Measurements from ENCODE around the gene CNOT11. TPM values are rescaled to one million over a fixed set of nuclear protein-coding genes. Genes with fewer than 3 reads are reported as not detected.
"Not testable (repeated sequence)": the region's sequence is repeated elsewhere in the genome, so short reads cannot be mapped to it uniquely, and the experiment has no call there.

The CNOT11 gene
- 45.2 and 46.1 TPM in 2 replicates for total RNA-seq (2012; rRNA removed)

DNA sequence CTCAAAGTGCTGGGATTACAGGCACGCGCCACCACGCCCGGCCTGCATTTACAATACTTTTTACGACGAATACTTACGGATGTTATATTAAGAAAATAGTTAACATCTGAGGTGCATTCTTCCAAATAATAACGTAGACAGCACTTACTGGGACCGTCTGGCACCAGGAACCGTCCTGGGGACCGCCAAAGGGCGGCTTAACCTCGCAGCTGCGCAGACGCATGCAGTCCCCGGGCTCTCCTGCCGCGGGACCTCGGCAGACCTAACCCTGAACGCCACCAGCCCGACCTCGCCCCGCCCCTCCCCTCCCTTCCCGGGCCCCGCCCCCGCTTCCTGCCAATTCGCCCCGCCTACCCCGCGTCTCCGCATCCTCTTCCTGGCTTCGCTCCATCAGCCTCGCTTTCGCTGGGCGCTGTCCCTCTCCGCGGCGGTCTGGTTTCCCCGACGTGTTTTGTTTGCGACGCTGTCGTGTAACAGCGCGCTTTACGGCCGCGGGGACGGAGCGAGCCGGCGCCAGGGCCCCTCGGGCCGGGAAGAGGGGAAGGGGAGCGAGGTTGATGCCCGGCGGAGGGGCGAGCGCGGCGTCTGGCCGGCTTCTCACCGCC lies at the start of gene CNOT11:
TSS of gene CNOT11 (plus strand) at position 479 of the 605 bp plus-strand sequence. CDS start at position 558, 79 bp downstream.
- peak within 1 kb of the TSS; percentile 97 for H3K4me3 ChIP-seq (ENCODE audit: low read length)
- peak within 1 kb of the TSS; percentile 97 for H3K4me2 ChIP-seq (ENCODE audit: low read length)
- H3K27me3 ChIP-seq (ENCODE audit: control insufficient read depth, insufficient read depth, low read length), result no peaks in the 10 kb centered on the region
- H3K4me1 ChIP-seq (ENCODE audit: control insufficient read depth, insufficient read depth, low read length), result peaks cover 30% of the 10 kb centered on the region
- H3K36me3 ChIP-seq (ENCODE audit: insufficient read depth, low read length), result peaks cover under 1% of the 10 kb centered on the region
- no peaks in the 10 kb centered on the region for H3K9me3 ChIP-seq (replicated peaks; ENCODE audit: low read length)
- H3K9ac ChIP-seq (ENCODE audit: low read depth, low read length), result peak within 1 kb of the TSS; percentile 99

GRCh38 chr2:101204400-101205115 lies 48.1 kb upstream of the CNOT11 start:
- Histone ChIP-seq H3K27me3 (ENCODE audit: control insufficient read depth, insufficient read depth, low read length) (no peaks in the 10 kb centered on the region), H3K4me3 (ENCODE audit: low read length) (no peak overlapping the region), H3K4me1 (ENCODE audit: control insufficient read depth, insufficient read depth, low read length) (peaks cover 10% of the 10 kb centered on the region), H3K36me3 (ENCODE audit: insufficient read depth, low read length) (no peaks in the 10 kb centered on the region), H3K9ac (ENCODE audit: low read depth, low read length) (no peak overlapping the region), H3K9me3 (replicated peaks; ENCODE audit: low read length) (no peaks in the 10 kb centered on the region), H3K4me2 (ENCODE audit: low read length) (no peak overlapping the region)

DNA sequence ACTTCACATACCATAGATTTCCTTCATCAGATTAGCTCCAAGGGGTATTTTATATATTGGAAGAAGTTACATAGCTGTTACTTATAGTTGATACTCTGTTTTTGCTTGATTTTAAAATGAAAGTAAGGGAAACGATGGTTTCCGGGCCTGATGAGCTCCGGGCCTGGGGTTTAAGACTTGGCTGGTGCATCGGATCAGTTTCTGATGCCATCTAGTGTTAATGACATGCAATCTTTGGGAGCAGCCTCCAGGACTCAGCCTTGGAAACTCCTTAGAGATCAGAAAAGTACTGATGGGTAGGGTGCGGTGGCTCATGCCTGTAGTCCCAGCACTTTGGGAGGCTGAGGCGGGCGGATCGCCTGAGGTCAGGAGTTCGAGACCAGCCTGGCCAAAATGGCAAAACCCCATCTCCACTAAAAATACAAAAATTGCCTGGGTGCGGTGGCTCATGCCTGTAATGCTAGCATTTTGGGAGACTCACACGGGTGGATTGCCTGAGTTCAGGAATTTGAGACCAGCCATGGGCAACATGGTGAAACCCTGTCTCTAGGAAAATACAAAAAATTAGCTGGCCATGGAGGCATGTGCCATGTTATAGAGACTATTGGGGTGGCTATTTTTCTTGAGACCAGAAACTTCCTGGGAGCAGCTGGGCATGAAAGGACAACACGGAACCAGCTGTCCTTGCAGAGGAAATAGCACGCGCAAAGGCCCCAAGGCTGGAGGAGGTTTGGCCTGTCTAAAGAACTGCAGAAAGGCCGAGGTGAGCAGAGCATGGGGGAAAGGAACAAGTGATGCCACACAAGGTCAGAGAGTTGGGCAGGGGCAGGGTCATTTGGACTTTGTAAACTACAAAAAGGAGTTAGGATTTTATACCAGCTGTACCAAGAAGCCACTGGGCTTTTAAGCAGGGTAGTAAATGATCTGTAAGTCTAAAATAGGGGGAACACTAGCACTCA lies 46.9 kb upstream of the CNOT11 start:
- peaks cover 2% of the 10 kb centered on the region for H3K4me1 ChIP-seq (ENCODE audit: control insufficient read depth, insufficient read depth, low read length)
- peak overlapping the region; percentile 74 for H3K9ac ChIP-seq (ENCODE audit: low read depth, low read length)
- H3K27me3 ChIP-seq (ENCODE audit: control insufficient read depth, insufficient read depth, low read length), result no peaks in the 10 kb centered on the region
- H3K36me3 ChIP-seq (ENCODE audit: insufficient read depth, low read length), result no peaks in the 10 kb centered on the region
- peak overlapping the region; percentile 25 for H3K4me3 ChIP-seq (ENCODE audit: low read length)
- H3K9me3 ChIP-seq (replicated peaks; ENCODE audit: low read length), result peaks cover 4% of the 10 kb centered on the region
- H3K4me2 ChIP-seq (ENCODE audit: low read length), result peak overlapping the region; percentile 76

GRCh38 chr2:101208830-101209229 lies 43.9 kb upstream of the CNOT11 start:
- H3K4me1 ChIP-seq (ENCODE audit: control insufficient read depth, insufficient read depth, low read length), result no peaks in the 10 kb centered on the region
- no peak overlapping the region for H3K4me2 ChIP-seq (ENCODE audit: low read length)
- no peak overlapping the region for H3K4me3 ChIP-seq (ENCODE audit: low read length)
- no peaks in the 10 kb centered on the region for H3K27me3 ChIP-seq (ENCODE audit: control insufficient read depth, insufficient read depth, low read length)
- H3K36me3 ChIP-seq (ENCODE audit: insufficient read depth, low read length), result no peaks in the 10 kb centered on the region
- H3K9me3 ChIP-seq (replicated peaks; ENCODE audit: low read length), result peaks cover 4% of the 10 kb centered on the region
- no peak overlapping the region for H3K9ac ChIP-seq (ENCODE audit: low read depth, low read length)

GRCh38 chr2:101219246-101219645 lies 33.4 kb upstream of the CNOT11 start:
- H3K4me3 ChIP-seq (ENCODE audit: low read length), result no peak overlapping the region

GRCh38 chr2:101220091-101220490 lies 32.6 kb upstream of the CNOT11 start:
- not testable (repeated sequence) for H3K9me3 ChIP-seq (replicated peaks; ENCODE audit: low read length); H3K4me3 ChIP-seq (ENCODE audit: low read length); H3K27me3 ChIP-seq (ENCODE audit: control insufficient read depth, insufficient read depth, low read length); H3K9ac ChIP-seq (ENCODE audit: low read depth, low read length); H3K4me2 ChIP-seq (ENCODE audit: low read length); H3K36me3 ChIP-seq (ENCODE audit: insufficient read depth, low read length); H3K4me1 ChIP-seq (ENCODE audit: control insufficient read depth, insufficient read depth, low read length)

More at GRCh38 chr2:101219246-101219645, 33.4 kb upstream of the CNOT11 start:
- no peaks in the 10 kb centered on the region for H3K9me3 ChIP-seq (replicated peaks; ENCODE audit: low read length)
- no peak overlapping the region for H3K4me2 ChIP-seq (ENCODE audit: low read length)
- H3K36me3 ChIP-seq (ENCODE audit: insufficient read depth, low read length), result no peaks in the 10 kb centered on the region
- no peak overlapping the region for H3K9ac ChIP-seq (ENCODE audit: low read depth, low read length)
- H3K4me1 ChIP-seq (ENCODE audit: control insufficient read depth, insufficient read depth, low read length), result no peaks in the 10 kb centered on the region
- peaks cover 6% of the 10 kb centered on the region for H3K27me3 ChIP-seq (ENCODE audit: control insufficient read depth, insufficient read depth, low read length)

- Histone ChIP-seq H3K4me3 (ENCODE audit: low read length) (no peak overlapping the region), H3K4me1 (ENCODE audit: control insufficient read depth, insufficient read depth, low read length) (no peaks in the 10 kb centered on the region), H3K36me3 (ENCODE audit: insufficient read depth, low read length) (no peaks in the 10 kb centered on the region), H3K9me3 (replicated peaks; ENCODE audit: low read length) (no peaks in the 10 kb centered on the region), H3K27me3 (ENCODE audit: control insufficient read depth, insufficient read depth, low read length) (no peaks in the 10 kb centered on the region), H3K9ac (ENCODE audit: low read depth, low read length) (no peak overlapping the region), H3K4me2 (ENCODE audit: low read length) (no peak overlapping the region)
Observed at GRCh38 chr2:101223814-101224231, 28.9 kb upstream of the CNOT11 start.

- Histone ChIP-seq H3K4me3 (ENCODE audit: low read length) (no peak overlapping the region), H3K4me1 (ENCODE audit: control insufficient read depth, insufficient read depth, low read length) (no peaks in the 10 kb centered on the region), H3K9ac (ENCODE audit: low read depth, low read length) (no peak overlapping the region), H3K36me3 (ENCODE audit: insufficient read depth, low read length) (no peaks in the 10 kb centered on the region), H3K27me3 (ENCODE audit: control insufficient read depth, insufficient read depth, low read length) (no peaks in the 10 kb centered on the region), H3K9me3 (replicated peaks; ENCODE audit: low read length) (no peaks in the 10 kb centered on the region), H3K4me2 (ENCODE audit: low read length) (no peak overlapping the region)
Observed at GRCh38 chr2:101230541-101231001, 22.1 kb upstream of the CNOT11 start.

- Histone ChIP-seq H3K4me3 (ENCODE audit: low read length) (no peak overlapping the region), H3K27me3 (ENCODE audit: control insufficient read depth, insufficient read depth, low read length) (no peaks in the 10 kb centered on the region), H3K36me3 (ENCODE audit: insufficient read depth, low read length) (no peaks in the 10 kb centered on the region), H3K4me1 (ENCODE audit: control insufficient read depth, insufficient read depth, low read length) (no peaks in the 10 kb centered on the region), H3K9ac (ENCODE audit: low read depth, low read length) (no peak overlapping the region), H3K9me3 (replicated peaks; ENCODE audit: low read length) (no peaks in the 10 kb centered on the region), H3K4me2 (ENCODE audit: low read length) (no peak overlapping the region)
Observed at GRCh38 chr2:101231240-101231639, 21.4 kb upstream of the CNOT11 start.

DNA sequence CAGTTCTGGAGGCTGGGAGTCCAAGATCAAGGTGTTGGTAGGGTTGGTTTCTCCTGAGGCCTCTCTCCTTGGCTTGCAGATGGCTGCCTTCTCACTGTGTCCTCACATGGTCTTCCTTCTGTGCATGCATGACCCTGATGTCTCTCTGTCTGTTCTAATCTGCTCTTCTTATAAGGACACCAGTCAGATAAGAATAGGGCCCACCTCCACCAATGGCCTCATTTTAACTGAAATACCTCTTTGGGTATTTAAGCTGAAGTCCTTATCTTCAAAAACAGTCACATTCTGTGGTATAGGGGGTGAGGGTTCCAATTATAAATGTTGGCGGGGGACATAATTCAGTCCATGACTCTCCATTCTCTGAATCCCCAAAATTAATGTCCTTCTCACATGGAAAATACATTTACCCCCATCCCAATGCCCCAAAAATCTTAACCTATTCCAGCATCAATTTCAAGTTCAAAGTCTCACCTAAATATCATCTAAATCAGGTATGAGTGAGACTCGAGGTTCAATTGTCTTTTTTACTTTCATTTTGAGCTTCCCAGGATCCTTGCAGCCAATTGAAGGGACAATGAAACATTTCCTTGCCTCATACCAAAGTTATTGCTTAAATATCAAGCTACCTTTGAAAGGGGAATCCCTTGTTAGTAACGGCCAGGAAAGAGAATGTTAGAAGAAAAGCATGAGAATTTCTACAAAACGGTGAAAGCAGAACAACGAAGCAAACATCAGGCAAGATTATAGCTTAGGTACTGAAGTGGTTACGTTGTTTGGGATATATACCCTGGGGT lies 20.6 kb upstream of the CNOT11 start:
- no peaks in the 10 kb centered on the region for H3K4me1 ChIP-seq (ENCODE audit: control insufficient read depth, insufficient read depth, low read length)
- H3K36me3 ChIP-seq (ENCODE audit: insufficient read depth, low read length), result no peaks in the 10 kb centered on the region
- H3K4me2 ChIP-seq (ENCODE audit: low read length), result no peak overlapping the region
- H3K27me3 ChIP-seq (ENCODE audit: control insufficient read depth, insufficient read depth, low read length), result no peaks in the 10 kb centered on the region
- H3K9me3 ChIP-seq (replicated peaks; ENCODE audit: low read length), result no peaks in the 10 kb centered on the region
- no peak overlapping the region for H3K4me3 ChIP-seq (ENCODE audit: low read length)
- H3K9ac ChIP-seq (ENCODE audit: low read depth, low read length), result no peak overlapping the region

Data from skeletal muscle satellite cell (primary cell).